Psoas muscle (tissue), 8 donors: Measurements from ENCODE around the gene KRTAP4-9. TPM values are rescaled to one million over a fixed set of nuclear protein-coding genes. Genes with fewer than 3 reads are reported as not detected.
"Not testable (repeated sequence)": the region's sequence is repeated elsewhere in the genome, so short reads cannot be mapped to it uniquely, and the experiment has no call there.

Experiments
- ATAC-seq, 4 donors: fragments of 200-7000 bp; cut with Tn5 transposase; one replicate each; pipeline ENCODE4 v1.9.1; 2020; ENCODE audit warnings: moderate library complexity in 3 of 4, mild to moderate bottlenecking in 2 of 4
- DNase-seq, 2 donors: peaks; one replicate each; pipeline ENCODE4 v3.0.0-alpha.2; 2020
- H3K27ac ChIP-seq: fragments of 200-600 bp; one replicate; pipeline ENCODE4 v1.8.0; 2022
- H3K27me3 ChIP-seq, 3 donors: fragments of 200-600 bp in 1 of 3; one replicate each; pipeline versions ENCODE4 v1.6.1 to v1.8.0; 2013 to 2022; ENCODE audit warnings: low read length in 2 of 3, mild to moderate bottlenecking in 2 of 3, moderate library complexity in 1 of 3; ENCODE audit not compliant: insufficient read depth in 3 of 3
- H3K36me3 ChIP-seq, 2 donors: fragments of 200-600 bp in 1 of 2; one replicate each; pipeline versions ENCODE4 v1.6.1 to v1.8.0; 2013 to 2022; ENCODE audit warnings: low read depth in 1 of 2, mild to moderate bottlenecking in 1 of 2, moderate library complexity in 1 of 2; ENCODE audit not compliant: insufficient read depth in 1 of 2
- H3K4me1 ChIP-seq: fragments of 200-600 bp; one replicate; pipeline ENCODE4 v1.8.0; 2022
- H3K4me3 ChIP-seq: fragments of 200-600 bp; one replicate; pipeline ENCODE4 v1.8.0; 2022; ENCODE audit warnings: mild to moderate bottlenecking
- H3K9me3 ChIP-seq: fragments of 200-600 bp; one replicate; pipeline ENCODE4 v1.8.0; 2022
- CTCF ChIP-seq: fragments of 200-600 bp; IDR thresholded peaks from one replicate; pipeline ENCODE4 v1.8.0; 2022; ENCODE audit warnings: antibody characterized with exemption
- WGBS, 3 donors: extraction: QIAGEN DNeasy Blood & Tissue Kit; methylation state at CpG; one replicate each; pipeline versions ENCODE4 v1.1.6 to v1.1.7; 2013; 5-methylcytosine and 5-hydroxymethylcytosine counted together
- intact Hi-C, 2 donors: fragments of 100-400 bp; cut with DNase I; formaldehyde crosslinking; loops; one replicate each; pipeline versions ENCODE4 v1.11.0 to v1.14.2; 2022
- polyA plus RNA-seq, 3 donors: library from polyadenylated mRNA; stranded (reverse); fragments of 200-250 nt; gene quantifications; one replicate each; pipeline ENCODE4 v1.2.3, GENCODE V29; 2013
- total RNA-seq, 4 donors: library from RNA; stranded (reverse); fragmentation: NEBNext Ultra II Directional in 2 of 4; extraction: Animal tissue kit (Norgen Biotek cat#: 25700) in 2 of 4; gene quantifications; one replicate each; pipeline versions ENCODE4 v1.2.1 to v1.2.4, GENCODE V29; 2021 to 2023
- donor health status: healthy with polysubstance abuse.
- donor health status: DM: no; HTN: no; CAD: no; lungs with moderate emphysema.
- donor health status: Bipolar disorder and iron deficiency.
- donor health status: healthy.
- donor health status: DM: yes; HTN: yes; CAD: no.
- donor health status: DM: no; HTN: no; CAD: no.
- donor health status: DM: no; HTN: no; CAD: no.
- donor health status: DM: yes; HTN: yes; CAD: no.

KRTAP4-9 gene
- total and polyA plus RNA-seq, 7 donors = not detected

GRCh38 chr17:41118721-41119120 is 13.5 kb downstream of the KRTAP4-9 start:
- Histone ChIP-seq H3K27me3 (peaks cover 0 to 14% (median 0%) of the 10 kb centered on the region in 3 donors), H3K4me3 (no peak overlapping the region), H3K9me3 (no peaks in the 10 kb centered on the region), H3K27ac (no peak overlapping the region), H3K4me1 (no peaks in the 10 kb centered on the region), H3K36me3 (no peaks in the 10 kb centered on the region)
- WGBS, 3 donors = 89% methylated on average over 4 of the region's 4 CpGs
- no peak for TF ChIP-seq CTCF
- intact Hi-C loops = no loop called here
- ATAC-seq = no peak
- no peak for DNase-seq

GRCh38 chr17:41119696-41120690 is 14.8 kb downstream of the KRTAP4-9 start:
- 50 to 67% (median 61%) methylated on average over 11 of the region's 11 CpGs for WGBS, 3 donors
- H3K36me3 ChIP-seq, intact Hi-C loops, ATAC-seq, H3K4me3 ChIP-seq, H3K9me3 ChIP-seq, H3K4me1 ChIP-seq, DNase-seq, H3K27ac ChIP-seq: not testable (repeated sequence)
- peaks cover 0 to 14% (median 0%) of the 10 kb centered on the region in 3 donors for H3K27me3 ChIP-seq

GRCh38 chr17:41121742-41122141 is 16.6 kb downstream of the KRTAP4-9 start:
- no peak overlapping the region for H3K27ac ChIP-seq
- 78 to 92% (median 87%) methylated on average over 2 of the region's 2 CpGs for WGBS, 3 donors
- no peak overlapping the region for H3K4me3 ChIP-seq
- H3K36me3 ChIP-seq = no peaks in the 10 kb centered on the region
- intact Hi-C loops = no loop called here
- ATAC-seq = no peak
- no peak for TF ChIP-seq CTCF
- peaks cover 0 to 9% (median 0%) of the 10 kb centered on the region in 3 donors for H3K27me3 ChIP-seq
- H3K9me3 ChIP-seq = no peaks in the 10 kb centered on the region
- DNase-seq = no peak
- no peaks in the 10 kb centered on the region for H3K4me1 ChIP-seq

- H3K4me1 ChIP-seq, H3K4me3 ChIP-seq, H3K27me3 ChIP-seq, ATAC-seq, intact Hi-C loops, H3K27ac ChIP-seq, DNase-seq, H3K36me3 ChIP-seq, H3K9me3 ChIP-seq: not testable (repeated sequence)
- 75 to 89% (median 88%) methylated on average over 10 to 12 of the region's 12 CpGs for WGBS, 3 donors
Measured at GRCh38 chr17:41123292-41123990, 18.3 kb downstream of the KRTAP4-9 start.

GRCh38 chr17:41123991-41124371 is 18.8 kb downstream of the KRTAP4-9 start, which contains the start of gene KRTAP4-12:
KRTAP4-12 (minus strand) TSS chr17:41124182; CDS start chr17:41124122, 60 bp downstream.
- intact Hi-C loops, H3K4me3 ChIP-seq, ATAC-seq, H3K4me1 ChIP-seq, H3K27ac ChIP-seq, H3K36me3 ChIP-seq, H3K9me3 ChIP-seq, DNase-seq, H3K27me3 ChIP-seq: not testable (repeated sequence)
- 62 to 76% (median 71%) methylated on average over 3 of the region's 3 CpGs for WGBS, 3 donors

GRCh38 chr17:41125064-41125463 is 19.9 kb downstream of the KRTAP4-9 start:
- intact Hi-C loops = no loop called here
- peaks cover 7% of the 10 kb centered on the region for H3K9me3 ChIP-seq
- H3K36me3 ChIP-seq = no peaks in the 10 kb centered on the region
- no peak for TF ChIP-seq CTCF
- no peak for DNase-seq
- no peak overlapping the region for H3K4me3 ChIP-seq
- 69 to 96% (median 94%) methylated on average over 2 of the region's 2 CpGs for WGBS, 3 donors
- no peaks in the 10 kb centered on the region for H3K4me1 ChIP-seq
- peaks cover 0 to 6% (median 0%) of the 10 kb centered on the region in 3 donors for H3K27me3 ChIP-seq
- no peak overlapping the region for H3K27ac ChIP-seq
- no peak for ATAC-seq
